GM19099 (cell line): ENCODE data around the gene MACROH2A2.

ENCODE experiments used
- POLR2A ChIP-seq: IDR thresholded peaks from 3 replicates; pipeline ENCODE4 v1.6.1; 2011; ENCODE audit warnings: low read depth; ENCODE audit not compliant: insufficient read length; ENCODE audit errors: extremely low read depth

The MACROH2A2 gene

GRCh38 chr10:70052462-70053217 is at the start of gene MACROH2A2:
Gene MACROH2A2 (plus strand): TSS chr10:70052846. CDS start chr10:70075659, 22,813 bp downstream.
- no peak for TF ChIP-seq POLR2A

GRCh38 chr10:70007116-70007820 is 45.4 kb upstream of the MACROH2A2 start:
- TF ChIP-seq POLR2A: no peak

- TF ChIP-seq POLR2A: no peak
Observed at GRCh38 chr10:70031215-70031614, 21.4 kb upstream of the MACROH2A2 start.

GRCh38 chr10:70032667-70033289 is 19.9 kb upstream of the MACROH2A2 start:
- no peak for TF ChIP-seq POLR2A

- TF ChIP-seq POLR2A: no peak
Observed at GRCh38 chr10:70034232-70034631, 18.4 kb upstream of the MACROH2A2 start.

- no peak for TF ChIP-seq POLR2A
Observed at GRCh38 chr10:70035531-70035930, 17.1 kb upstream of the MACROH2A2 start.

GRCh38 chr10:70038923-70039322 is 13.7 kb upstream of the MACROH2A2 start:
- TF ChIP-seq POLR2A: no peak

GRCh38 chr10:70041016-70041415 is 11.6 kb upstream of the MACROH2A2 start:
- no peak for TF ChIP-seq POLR2A

GRCh38 chr10:70048030-70048723 is 4.5 kb upstream of the MACROH2A2 start:
- TF ChIP-seq POLR2A: no peak

- TF ChIP-seq POLR2A: no peak
Observed at GRCh38 chr10:70051848-70052247, 798 bp upstream of the MACROH2A2 start.

GRCh38 chr10:70053218-70053840 is 683 bp downstream of the MACROH2A2 start:
- TF ChIP-seq POLR2A: no peak

GRCh38 chr10:70053841-70054288 is 1.2 kb downstream of the MACROH2A2 start:
- no peak for TF ChIP-seq POLR2A

- no peak for TF ChIP-seq POLR2A
Observed at GRCh38 chr10:70054902-70055301, 2.3 kb downstream of the MACROH2A2 start.

GRCh38 chr10:70055550-70055949 is 2.9 kb downstream of the MACROH2A2 start:
- TF ChIP-seq POLR2A: no peak

- no peak for TF ChIP-seq POLR2A
Observed at GRCh38 chr10:70057306-70057705, 4.7 kb downstream of the MACROH2A2 start.
